IMR-90 (cell line): Measurements from ENCODE around the gene RPS5.

Experiments used
- CEBPB ChIP-seq: IDR thresholded peaks from 2 replicates; pipeline ENCODE4 v1.6.1; 2012; ENCODE audit warnings: low read depth, low read length, improper control_type of control experiment
- CTCF ChIP-seq: conservative IDR thresholded peaks from 2 replicates; pipeline ENCODE4 v1.5.1; 2012; ENCODE audit warnings: mild to moderate bottlenecking, low read depth, low read length, improper control_type of control experiment
- MXI1 ChIP-seq: IDR thresholded peaks from 2 replicates; pipeline ENCODE4 v1.6.1; 2012; ENCODE audit warnings: low read depth, mild to moderate bottlenecking, low read length, moderate library complexity, borderline replicate concordance
- POLR2A ChIP-seq: IDR thresholded peaks from 2 replicates; pipeline ENCODE4 v1.6.1; 2012; ENCODE audit warnings: mild to moderate bottlenecking, low read depth, low read length
- TF ChIP-seq, protein P1 (sequence below): fragments of 150-350 bp; IDR thresholded peaks from 2 replicates; pipeline ENCODE4 v1.6.1; 2017; ENCODE audit warnings: mild to moderate bottlenecking, antibody characterized with exemption, low read length, low read depth

GRCh38 chr19:58394821-58395219, 7.8 kb downstream of the RPS5 start:
- TF ChIP-seq CTCF (no peak), CEBPB (no peak), POLR2A (no peak), MXI1 (no peak)
- TF ChIP-seq, protein P1, sequence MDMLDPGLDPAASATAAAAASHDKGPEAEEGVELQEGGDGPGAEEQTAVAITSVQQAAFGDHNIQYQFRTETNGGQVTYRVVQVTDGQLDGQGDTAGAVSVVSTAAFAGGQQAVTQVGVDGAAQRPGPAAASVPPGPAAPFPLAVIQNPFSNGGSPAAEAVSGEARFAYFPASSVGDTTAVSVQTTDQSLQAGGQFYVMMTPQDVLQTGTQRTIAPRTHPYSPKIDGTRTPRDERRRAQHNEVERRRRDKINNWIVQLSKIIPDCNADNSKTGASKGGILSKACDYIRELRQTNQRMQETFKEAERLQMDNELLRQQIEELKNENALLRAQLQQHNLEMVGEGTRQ, result no peak
